HPDE6-E6E7 (cell line): ENCODE data around the gene DNAH8.
"Not testable (repeated sequence)": the region's sequence is repeated elsewhere in the genome, so short reads cannot be mapped to it uniquely, and the experiment has no call there.

Source experiments
- DNase-seq: peaks from one replicate; pipeline ENCODE4 v3.0.0; 2011; ENCODE audit warnings: missing footprints; ENCODE audit errors: extremely low spot score

The DNAH8 gene

DNA sequence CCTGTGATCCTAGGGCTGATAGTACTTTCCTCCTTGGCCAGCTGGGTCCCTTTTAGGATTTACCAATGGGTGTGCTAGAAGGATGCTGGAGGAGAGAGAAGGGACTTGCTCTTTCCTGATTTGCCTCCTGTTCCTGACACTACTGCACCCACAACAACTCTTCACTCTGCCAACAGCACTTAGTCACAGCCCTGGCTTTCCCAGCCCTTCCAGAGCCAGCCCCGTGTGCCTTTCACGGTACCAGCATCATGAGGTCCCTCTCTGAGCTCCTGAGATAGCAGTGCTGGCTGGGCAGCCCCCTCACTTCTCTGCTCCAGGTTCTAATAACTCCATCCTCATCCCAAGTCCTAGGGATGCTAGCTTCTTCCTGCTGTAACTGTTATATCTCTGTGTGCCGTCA is 80.9 kb downstream of the DNAH8 start:
- no peak for DNase-seq

DNA sequence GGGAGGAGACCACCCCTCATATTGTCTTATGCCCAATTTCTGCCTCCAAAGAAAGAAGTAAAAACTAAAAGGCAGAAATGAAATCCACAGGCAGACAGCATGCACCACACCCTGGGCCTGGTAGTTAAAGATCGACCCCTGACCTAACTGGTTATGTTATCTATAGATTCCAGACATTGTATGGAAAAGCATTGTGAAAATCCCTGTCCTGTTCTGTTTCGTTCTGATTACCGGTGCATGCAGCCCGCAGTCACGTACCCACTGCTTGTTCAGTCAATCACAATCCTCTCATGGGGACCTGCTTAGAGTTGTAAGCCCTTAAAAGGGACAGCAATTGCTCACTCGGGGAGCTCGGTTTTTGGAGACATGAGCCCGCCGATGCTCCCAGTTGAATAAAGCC is 81.3 kb downstream of the DNAH8 start:
- DNase-seq, result not testable (repeated sequence)

DNA sequence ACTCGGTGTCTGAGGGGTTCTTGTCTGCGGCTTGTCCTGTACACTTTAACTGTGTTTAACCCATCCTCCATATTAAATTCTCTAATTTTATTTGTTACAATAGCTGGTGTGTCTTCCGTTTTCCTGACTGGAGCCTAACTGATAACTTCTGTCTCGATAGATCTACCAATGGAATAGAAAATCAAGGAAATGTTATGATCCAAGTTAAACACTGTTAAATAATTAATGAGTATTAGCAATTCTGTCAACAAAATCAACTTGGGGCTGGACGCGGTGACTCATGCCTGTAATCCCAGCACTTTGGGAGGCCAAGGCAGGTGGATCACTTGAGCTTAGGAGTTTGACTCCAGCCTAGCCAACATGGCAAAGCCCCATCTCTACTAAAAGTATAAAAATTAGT is 81.7 kb downstream of the DNAH8 start:
- DNase-seq, result no peak

DNA sequence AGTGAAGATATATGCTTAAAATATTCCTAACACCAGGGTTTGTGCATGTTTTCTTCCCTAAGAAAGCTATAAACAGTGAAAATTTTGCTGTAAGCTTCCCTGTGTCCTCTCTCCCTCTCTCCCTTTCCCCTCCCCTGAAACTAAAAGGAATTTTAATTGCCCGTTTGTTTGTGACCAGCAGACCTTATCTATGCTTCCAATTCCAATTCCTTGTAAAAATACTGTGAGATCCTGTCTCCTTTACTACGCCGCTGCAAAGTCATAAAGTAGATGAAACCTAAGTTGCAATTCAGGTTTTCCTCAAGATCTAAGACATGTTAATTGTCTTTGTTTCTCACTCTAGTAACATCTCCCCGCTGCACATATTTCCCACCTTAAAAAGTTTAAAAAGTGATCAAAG is 82.3 kb downstream of the DNAH8 start:
- DNase-seq, result no peak

DNA sequence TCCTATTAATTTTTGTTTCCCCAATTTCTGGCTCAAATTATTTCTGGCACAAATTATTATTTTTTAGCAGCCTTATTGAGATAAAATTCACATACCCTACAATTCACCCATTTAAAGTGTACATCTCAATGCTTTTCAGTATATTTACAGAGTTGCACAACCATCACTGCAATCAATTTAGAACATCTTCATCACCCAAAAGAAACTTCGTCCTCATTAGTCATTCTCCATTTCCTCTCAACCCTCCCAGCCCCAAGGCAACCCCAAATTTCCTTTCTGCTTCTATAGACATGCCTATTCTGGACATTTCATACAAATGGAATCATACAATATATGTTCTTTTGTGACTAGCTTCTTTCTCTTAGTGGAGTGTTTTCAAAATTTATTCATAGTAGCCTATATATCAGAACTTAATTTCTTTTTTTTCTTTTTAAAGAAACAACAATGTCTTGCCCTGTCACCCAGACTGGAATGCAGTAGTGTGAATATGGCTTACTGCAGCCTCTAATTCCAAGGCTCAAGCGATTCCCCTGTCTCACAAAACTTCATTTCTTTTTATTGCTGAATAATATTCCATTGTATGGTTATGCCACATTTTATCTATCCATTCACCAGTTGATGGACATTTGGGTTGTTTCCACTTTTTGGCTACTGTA is 84.5 kb downstream of the DNAH8 start:
- DNase-seq, result no peak

DNA sequence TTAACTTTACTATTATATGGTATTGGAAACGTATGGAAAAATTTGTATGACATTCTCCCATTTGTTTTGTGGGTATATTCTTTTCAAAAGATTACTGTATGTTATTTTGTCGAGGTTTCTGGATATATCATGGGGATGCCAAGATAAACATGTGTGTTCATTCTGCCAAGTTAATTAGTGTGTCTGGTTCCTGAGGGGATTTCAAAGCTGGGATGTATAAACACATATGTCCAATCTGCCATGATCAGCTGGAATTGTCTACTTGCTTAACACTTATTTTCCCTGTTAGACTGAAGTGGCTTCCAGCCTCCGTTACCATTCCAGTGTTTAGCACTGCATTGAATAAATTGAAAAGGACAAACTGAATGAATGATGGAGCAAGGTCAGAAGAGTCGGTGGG is 86.2 kb downstream of the DNAH8 start:
- DNase-seq, result no peak

DNA sequence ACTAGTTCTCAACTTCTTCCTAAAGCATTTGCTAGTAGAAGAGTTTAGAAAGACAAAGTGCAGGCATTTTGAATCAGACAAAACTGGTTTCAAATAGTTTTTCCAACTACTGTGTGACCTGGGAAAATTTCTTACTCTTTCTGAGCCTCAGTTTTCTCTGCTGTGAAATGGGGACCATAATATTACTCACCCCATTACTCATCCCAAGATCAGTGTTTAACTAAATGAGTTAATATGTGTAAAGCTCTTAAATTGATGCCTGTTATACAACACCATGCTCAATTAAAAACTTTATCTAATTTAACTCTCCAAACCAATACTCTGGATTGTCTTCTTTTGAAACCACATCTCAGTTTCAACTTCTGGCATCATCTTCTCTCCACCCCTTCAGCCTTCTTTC is 87.4 kb downstream of the DNAH8 start:
- no peak for DNase-seq

DNA sequence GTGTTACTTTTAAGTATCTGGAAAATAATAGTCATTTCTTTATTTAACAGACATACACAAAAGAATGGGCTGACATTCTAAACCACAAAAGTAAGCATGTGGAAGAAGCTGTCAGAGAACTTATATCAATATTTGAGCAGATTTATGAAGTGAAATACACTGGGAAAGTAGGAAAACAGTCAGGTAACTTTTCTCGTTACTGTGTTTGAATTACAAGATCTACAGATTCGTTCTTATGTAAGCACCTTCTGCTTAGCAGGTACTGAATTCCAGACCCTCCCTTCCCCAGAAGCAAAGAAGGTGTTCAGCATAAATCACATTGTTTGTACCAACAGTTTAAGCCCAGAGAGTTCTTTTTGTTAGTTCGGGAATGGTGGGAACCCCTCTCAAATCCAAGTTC is 88.0 kb downstream of the DNAH8 start:
- DNase-seq, result no peak

DNA sequence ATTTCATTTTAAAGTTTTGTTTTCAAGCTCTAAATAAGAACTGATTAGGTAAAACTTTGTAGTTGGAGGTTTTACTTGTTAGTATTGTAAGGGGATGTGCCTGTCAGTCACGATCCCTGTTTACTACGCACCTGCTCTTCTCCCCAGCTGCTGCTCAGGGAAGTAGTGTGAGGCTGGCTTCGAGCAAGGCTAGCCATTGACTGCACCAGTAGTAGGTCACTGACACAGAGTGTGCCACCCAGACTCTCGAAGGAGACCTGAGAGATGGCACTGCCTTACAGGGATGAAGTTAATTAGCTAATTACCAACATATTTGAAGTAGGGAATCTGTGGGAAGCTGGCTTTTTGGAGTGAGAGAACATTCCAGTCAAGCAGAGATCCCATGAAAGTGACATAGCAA is 89.2 kb downstream of the DNAH8 start:
- DNase-seq, result no peak

DNA sequence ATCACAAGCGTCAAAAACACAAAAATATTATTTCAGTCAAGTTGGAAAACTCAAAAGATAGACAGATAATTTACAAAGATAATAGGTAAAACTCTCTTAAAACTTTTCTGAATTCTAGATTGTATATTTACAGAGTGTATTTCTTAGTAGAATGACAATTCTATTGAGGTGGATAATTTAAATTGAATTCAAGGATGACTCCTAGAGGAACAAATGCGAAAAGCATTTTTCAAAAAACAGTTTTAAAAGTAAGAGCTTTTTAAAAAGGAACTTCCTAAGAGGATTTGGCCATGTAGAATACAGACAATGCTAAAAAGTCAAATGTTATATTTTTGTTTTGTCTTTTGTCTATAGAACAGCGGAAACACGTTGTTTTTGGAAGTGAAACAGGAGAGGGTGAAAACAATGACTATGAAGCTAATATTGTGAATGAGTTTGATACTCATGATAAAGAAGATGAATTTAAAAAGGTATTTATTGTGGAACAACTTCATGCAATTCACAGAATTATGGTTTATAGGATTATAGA is 90.1 kb downstream of the DNAH8 start:
- no peak for DNase-seq

DNA sequence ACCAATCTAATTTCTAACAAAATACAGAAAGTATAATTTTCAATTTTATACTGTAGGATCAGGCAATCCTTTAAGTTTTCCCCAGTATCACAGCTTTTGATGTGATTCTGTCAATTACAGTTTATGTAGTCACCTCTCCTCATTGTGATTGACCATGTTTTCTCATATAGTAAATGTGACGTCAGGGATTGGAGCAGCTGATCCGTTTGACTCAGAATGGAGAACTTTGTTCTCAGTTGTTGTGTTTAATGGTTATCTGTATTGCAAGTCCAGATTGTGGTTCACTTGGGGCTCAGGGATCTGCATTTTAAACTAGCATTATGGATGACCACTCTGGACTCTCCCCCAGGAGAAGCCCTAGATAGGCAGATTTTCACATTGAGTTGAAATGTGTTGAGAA is 90.6 kb downstream of the DNAH8 start:
- DNase-seq, result no peak

DNA sequence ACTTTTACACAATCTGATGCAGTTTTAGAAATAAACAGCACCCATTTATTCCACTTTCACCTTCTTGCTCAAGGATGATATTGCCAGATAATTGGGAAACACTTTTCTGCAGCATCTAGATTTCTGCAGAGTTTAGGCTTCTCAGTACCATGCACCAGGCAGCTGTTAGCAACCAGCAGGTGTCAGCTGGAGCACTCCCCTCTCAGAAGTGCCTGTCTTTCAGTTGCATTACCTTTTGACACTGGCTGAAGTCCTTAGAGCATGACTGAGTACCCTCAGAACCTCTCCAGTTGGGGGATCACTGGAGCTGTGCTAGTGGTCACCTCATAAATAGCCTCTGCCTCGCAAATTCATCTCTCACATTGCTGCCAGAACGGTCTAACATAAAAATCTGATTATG is 91.2 kb downstream of the DNAH8 start:
- DNase-seq, result no peak

DNA sequence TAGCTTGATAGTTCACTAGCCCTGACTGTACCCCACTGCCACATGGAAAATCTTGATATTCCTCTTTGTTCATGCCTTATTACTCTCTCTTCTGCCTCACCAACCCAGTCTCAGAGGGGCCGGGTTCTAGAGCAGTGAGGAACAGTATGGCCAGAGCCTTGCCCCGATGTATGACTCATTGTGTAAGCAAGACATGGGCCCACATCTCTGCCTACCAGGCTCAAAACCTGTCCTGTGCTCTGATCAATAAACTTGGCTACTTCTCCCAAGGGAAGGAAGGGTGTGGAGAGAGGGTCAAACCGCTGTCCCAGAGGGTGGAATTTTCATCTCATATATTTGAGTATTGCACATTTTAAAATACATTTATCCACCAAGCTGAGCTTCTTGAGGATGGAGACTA is 91.7 kb downstream of the DNAH8 start:
- no peak for DNase-seq

DNA sequence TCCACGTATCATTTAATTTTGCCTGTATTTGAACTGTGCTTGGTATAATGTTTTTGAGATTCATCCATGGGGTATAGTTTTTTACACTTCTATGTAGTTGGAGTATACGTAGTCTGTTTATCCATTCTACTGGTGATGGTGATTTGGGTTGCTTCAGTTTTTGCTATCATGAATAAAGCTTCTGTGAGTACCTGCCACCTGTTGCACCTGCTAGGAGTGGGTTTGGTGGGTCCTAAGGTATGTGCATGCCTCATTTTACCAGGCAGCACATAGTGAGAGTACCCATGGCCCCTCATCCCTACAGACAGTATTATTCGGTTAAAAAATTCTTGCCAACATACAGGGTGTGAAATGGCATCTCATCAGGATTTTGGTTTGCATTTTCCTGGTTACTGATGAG is 92.9 kb downstream of the DNAH8 start:
- no peak for DNase-seq

DNA sequence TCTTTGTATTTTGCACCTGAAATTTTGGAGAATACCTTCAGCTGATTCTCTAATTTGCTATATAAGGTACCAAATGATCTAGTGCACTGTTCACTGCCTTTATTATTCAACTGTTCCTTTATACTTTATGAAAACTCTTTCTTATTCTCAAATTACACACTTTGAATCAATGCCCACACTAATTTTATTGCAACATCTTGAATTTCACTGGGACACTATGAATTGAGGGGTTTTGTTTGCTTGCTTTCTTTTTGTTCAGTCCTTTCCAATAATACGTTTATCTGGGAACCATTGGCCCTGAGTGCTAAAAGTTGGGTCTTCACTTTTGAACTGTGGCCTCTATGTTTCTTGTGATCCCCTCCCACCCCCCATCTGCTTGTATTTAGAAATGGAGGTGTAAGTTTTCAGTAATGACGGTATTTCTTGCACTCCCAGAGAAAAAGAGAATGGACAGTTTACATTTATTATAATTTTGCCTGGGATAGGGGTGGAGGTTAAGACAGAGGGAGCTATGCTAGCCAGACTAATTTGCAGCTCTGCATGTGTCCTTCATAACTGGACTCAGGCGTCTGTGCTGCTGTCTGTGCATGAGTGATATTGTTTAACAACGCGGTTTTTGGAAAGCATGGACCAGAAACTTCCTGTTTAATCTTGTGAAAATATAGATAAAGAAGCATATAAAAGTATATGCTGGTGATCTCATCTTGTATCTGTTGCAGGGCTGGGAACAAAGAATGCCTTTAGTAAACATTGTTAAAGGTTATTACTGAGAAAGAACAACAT is 98.1 kb downstream of the DNAH8 start:
- DNase-seq, result no peak

DNA sequence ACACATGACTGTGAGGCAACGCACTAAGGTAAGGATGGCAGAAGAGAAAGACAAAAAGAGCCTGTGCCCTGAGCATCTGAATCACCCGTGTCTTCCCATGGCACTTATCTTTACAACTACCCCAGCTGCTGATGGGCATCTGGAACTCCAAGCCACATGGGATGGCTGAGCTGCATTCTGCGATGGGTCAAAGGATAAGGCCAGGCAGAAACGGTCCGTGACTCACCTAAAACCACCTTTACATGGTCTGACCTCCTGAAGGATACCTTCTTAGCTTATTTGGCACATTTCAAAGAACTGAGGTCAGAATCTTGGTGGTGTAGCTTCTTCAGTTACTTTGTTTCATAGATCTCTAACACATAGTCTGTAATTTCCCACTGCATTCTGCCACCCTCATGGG is 99.7 kb downstream of the DNAH8 start:
- DNase-seq, result no peak

DNA sequence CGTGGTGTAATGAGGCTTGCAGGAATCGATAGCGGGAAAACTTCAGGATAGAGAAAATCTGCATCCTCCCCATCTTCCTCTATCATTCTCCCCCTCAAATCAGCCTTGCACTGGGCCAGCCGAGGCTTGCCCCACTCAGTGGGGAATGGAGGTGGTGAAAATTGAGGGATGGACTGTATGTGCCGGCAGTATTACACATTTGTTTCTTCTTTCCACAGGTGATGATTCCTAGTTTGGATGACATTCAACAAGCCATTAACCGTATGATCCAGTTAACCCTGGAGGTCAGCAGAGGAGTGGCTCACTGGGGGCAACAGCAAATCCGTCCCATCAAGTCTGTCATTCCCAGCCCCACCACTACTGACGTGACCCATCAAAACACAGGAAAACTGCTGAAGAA is 100.1 kb downstream of the DNAH8 start:
- DNase-seq, result no peak

DNA sequence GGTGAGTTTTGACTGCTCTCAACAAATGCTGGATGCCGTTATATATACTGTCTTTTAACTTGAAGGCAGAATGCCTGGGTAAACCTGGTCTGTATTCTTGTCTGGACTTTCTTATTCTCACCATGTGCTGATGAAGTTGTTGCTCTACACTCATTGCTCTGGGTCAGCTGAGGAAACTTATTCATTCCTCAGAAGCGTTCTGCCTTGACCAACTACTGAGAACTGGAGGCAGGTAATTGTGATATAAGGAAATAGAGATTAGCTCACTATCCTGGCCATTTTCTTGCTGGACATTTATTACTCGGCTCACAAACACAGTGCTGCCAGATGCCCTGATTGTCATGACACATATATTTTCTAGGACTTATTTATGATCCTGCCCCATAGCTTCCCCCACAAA is 103.6 kb downstream of the DNAH8 start:
- no peak for DNase-seq

DNA sequence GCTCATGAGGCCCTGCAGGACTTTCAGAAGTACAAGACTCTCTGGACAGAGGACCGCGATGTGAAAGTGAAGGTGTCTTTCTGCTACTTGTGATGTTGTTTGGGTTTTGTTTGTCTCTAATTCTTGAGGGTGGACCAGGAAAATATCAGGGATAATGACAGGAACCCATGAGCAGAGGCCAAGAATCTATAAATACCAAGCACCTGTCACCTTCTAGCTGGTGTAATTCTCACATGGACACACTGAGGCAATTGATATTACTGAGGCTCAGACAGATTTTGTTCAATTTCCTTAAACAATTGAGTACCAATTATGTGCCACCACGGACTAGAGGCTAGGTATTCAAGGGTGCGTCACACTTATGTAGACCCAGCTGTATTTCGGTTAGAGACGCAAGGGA is 107.9 kb downstream of the DNAH8 start:
- DNase-seq, result no peak

DNA sequence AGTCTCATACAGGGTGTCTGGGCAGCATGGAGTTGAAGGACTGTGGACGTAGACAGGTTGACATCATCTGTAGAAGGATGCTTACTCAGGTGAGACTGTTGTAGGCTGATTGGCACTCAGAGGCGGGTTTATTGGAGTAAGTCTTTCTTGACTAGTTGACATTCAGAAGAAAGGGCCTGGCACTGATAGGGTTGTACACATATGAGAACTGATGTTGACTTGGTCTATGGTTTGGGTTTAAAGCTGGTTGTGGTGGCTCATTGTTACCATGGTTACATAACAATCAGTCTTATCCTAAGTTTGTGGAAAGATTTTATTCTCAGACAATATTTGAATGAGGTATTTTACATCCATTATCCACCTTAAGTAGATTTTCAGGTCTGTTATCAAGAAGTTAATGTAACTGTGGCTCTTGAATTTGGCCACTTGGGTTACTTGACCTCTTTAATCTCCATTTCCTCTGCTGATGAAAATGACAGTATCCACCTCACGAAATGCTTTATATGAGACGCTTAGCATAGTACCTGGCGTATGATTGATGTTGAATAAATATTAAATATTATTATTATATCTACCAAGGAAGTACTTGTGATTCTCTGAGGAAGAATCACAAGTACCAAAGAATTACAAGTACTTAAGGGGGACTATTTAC is 109.3 kb downstream of the DNAH8 start:
- no peak for DNase-seq

DNA sequence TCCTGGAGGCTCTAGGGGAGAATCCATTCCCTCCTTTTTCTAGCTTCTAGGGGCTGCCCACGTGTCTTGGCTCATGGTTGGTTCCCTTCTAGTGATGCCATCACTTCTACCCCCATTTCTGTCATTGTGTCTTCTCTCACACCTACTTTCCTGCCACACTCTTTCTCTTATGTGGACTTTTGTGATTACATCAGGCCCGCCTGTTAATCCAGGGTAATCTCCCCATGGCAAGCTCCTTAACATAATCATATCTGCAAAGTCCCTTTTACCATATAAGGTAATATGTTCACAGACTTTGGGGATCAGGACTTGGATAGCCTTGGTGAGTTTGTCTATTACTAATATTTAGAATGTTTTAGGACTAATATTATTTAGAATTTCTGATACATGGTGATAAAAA is 111.9 kb downstream of the DNAH8 start:
- DNase-seq, result no peak

DNA sequence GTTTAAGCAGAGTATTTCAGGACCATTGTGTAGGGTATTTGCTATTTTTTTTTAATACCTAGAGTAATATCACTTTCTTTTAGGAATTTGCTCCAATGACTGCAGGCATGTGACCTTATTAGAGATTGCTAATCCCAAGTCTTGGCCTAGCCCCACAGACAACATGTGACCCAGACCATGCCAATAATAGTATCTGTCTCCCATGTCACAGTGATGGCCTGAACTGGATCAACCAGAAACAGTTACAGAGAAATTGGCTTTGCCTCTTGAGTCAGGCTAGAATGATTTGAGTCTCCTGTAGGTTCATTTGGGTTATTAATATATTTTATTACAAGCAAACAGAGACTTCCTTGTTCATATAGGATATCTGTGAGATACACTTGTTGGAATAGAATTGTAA is 116.8 kb downstream of the DNAH8 start:
- no peak for DNase-seq

DNA sequence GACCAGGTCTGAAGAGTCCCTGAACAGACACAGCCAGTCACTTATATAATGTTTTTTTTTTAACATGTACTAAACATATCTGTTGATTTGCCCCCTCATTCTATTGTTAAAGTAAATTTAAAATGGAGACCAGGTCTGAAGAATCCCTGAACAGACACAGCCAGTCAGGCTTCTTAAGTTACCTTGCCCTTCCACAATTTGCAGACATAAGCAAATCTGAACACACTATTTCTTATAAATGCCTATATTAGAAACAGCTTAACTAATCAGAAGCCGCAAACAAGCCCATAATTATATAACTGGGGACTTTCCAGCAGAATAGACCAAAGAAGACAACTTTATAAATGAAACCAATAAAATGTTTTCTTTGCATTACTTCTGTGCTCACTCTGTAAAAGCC is 118.2 kb downstream of the DNAH8 start:
- no peak for DNase-seq
